GM12801 (cell line): ENCODE measurements around the gene SRSF11.

ENCODE experiments used
- TF ChIP-seq, protein P1 (sequence below): IDR thresholded peaks from one replicate; pipeline ENCODE4 v1.5.1; 2011; ENCODE audit warnings: control low read depth; ENCODE audit not compliant: insufficient read length; ENCODE audit errors: extremely low read depth

The SRSF11 gene

GRCh38 chr1:70227439-70227838 is 6.3 kb downstream of the SRSF11 start:
- TF ChIP-seq, protein P1, sequence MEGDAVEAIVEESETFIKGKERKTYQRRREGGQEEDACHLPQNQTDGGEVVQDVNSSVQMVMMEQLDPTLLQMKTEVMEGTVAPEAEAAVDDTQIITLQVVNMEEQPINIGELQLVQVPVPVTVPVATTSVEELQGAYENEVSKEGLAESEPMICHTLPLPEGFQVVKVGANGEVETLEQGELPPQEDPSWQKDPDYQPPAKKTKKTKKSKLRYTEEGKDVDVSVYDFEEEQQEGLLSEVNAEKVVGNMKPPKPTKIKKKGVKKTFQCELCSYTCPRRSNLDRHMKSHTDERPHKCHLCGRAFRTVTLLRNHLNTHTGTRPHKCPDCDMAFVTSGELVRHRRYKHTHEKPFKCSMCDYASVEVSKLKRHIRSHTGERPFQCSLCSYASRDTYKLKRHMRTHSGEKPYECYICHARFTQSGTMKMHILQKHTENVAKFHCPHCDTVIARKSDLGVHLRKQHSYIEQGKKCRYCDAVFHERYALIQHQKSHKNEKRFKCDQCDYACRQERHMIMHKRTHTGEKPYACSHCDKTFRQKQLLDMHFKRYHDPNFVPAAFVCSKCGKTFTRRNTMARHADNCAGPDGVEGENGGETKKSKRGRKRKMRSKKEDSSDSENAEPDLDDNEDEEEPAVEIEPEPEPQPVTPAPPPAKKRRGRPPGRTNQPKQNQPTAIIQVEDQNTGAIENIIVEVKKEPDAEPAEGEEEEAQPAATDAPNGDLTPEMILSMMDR, result no peak

DNA sequence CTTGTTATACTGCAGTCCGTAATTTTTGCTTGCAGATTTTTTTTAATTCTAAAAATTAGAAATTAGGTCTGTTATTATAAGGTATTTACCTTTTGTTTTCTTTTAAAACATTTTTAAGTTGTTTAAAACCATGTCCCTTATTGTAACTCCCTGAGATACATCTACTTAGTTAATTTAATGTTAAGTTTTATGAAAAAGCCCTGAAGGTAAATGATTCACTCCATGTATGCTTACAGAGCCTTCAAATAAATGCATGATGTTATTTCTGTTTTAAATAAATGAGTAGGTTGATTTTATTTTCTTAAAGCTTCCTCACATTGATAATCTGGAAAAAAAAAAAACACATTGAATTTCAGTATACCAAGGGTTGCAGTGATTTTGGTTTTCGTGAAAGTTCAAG is 7.5 kb downstream of the SRSF11 start:
- TF ChIP-seq, protein P1, result no peak

GRCh38 chr1:70231475-70231874 is 10.3 kb downstream of the SRSF11 start:
- TF ChIP-seq, protein P1, result no peak

GRCh38 chr1:70234733-70235132 is 13.6 kb downstream of the SRSF11 start:
- TF ChIP-seq, protein P1, result no peak

DNA sequence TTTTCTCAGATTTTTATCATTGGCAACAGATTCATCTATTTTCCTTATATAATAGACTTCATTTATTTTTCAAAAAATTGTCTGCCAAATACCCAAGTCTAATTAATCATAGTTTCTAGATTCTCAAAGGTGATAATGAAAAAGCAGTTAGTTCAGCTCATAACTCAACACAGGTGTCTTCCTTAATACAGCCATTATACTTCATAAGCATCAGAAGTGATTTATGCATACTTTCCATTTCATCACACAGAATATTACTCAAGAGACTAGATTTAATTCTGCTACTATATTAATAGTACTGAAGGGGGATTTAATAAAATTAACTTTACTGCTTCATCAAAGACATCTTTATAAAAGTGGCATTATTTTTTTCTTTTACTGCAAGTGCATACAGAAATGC is 18.8 kb downstream of the SRSF11 start:
- TF ChIP-seq, protein P1, result no peak

DNA sequence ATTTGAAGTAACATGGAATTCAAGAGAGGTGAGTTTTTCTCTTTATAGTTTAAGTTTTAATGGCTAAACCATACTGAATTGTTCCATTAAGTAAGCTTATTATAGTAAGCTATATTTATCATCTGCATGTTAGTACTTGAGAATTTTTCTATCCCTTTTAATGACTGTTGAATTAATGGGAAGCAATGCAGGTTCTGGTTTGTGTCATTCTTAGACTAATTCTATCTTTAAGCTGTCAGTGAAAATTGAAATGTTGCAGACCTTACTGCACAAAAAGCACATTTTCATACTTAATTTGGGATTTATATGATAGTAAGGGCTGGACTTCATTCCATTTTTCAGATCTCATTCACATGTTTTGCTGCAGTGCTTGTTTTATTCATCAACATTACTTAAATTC is 25.9 kb downstream of the SRSF11 start:
- TF ChIP-seq, protein P1, result no peak

DNA sequence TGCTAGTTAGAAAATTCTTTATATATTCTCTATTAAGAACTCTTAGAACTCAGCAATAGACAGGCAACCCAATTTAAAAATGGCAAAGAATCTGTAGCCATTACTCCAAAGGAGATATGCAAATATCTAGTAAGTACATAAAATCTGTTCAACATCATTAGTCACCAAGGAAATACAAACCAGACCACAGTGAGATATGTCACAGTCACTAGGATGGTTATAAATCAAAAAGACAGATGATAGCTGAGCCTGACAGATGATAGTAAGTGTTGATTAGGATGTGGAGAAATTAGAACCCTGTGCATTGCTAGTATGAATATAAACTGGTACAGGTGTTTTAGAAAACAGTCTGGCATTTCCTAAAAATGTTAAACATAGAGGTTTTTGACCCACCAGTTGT is 26.6 kb downstream of the SRSF11 start:
- TF ChIP-seq, protein P1, result no peak

GRCh38 chr1:70248729-70249128 is 27.5 kb downstream of the SRSF11 start:
- TF ChIP-seq, protein P1, result no peak
